Smooth muscle cell (in vitro differentiated cells): ENCODE results near the gene HECTD1. TPM values are rescaled to one million over a fixed set of nuclear protein-coding genes. Genes with fewer than 3 reads are reported as not detected.
"Not testable (repeated sequence)": the region's sequence is repeated elsewhere in the genome, so short reads cannot be mapped to it uniquely, and the experiment has no call there.

Experiments used
- DNase-seq: peaks from one replicate; lab custom pipeline; 2025; ENCODE audit not compliant: unreplicated experiment; lab: John Stamatoyannopoulos, UW
- H2AFZ ChIP-seq: fragments of 200-600 bp; sonication (generic); 2 replicates; pipeline ENCODE4 v1.6.0; 2016; ENCODE audit warnings: antibody characterized with exemption, low read depth, mild to moderate bottlenecking
- H3F3A ChIP-seq: fragments of 200-600 bp; sonication (generic); 2 replicates; pipeline ENCODE4 v1.6.0; 2017; ENCODE audit warnings: antibody characterized with exemption, low read depth
- H3K27ac ChIP-seq: fragments of 200-600 bp; sonication (generic); 2 replicates; pipeline ENCODE4 v1.5.1; 2016; ENCODE audit warnings: low read depth, mild to moderate bottlenecking
- H3K27me3 ChIP-seq: fragments of 200-600 bp; sonication (generic); 2 replicates; pipeline ENCODE4 v1.6.1; 2016; ENCODE audit warnings: low read depth, mild to moderate bottlenecking
- H3K36me3 ChIP-seq: fragments of 200-600 bp; sonication (generic); 2 replicates; pipeline ENCODE4 v1.5.1; 2016; ENCODE audit warnings: low read depth
- H3K4me1 ChIP-seq: fragments of 200-600 bp; sonication (generic); 2 replicates; pipeline ENCODE4 v1.5.1; 2016; ENCODE audit warnings: low read depth
- H3K4me2 ChIP-seq: fragments of 200-600 bp; sonication (generic); 2 replicates; pipeline ENCODE4 v1.6.0; 2016; ENCODE audit warnings: mild to moderate bottlenecking
- H3K4me3 ChIP-seq: fragments of 200-600 bp; sonication (generic); 2 replicates; pipeline ENCODE4 v1.5.1; 2016; ENCODE audit warnings: mild to moderate bottlenecking
- H3K79me2 ChIP-seq: fragments of 200-600 bp; sonication (generic); 2 replicates; pipeline ENCODE4 v1.6.0; 2016; ENCODE audit warnings: low read depth, mild to moderate bottlenecking
- H3K9ac ChIP-seq: fragments of 200-600 bp; sonication (generic); 2 replicates; pipeline ENCODE4 v1.6.0; 2016; ENCODE audit warnings: low read depth
- H3K9me3 ChIP-seq: fragments of 200-600 bp; sonication (generic); replicated peaks from 2 replicates; pipeline ENCODE4 v1.5.1; 2016; ENCODE audit warnings: low read depth
- H4K20me1 ChIP-seq: fragments of 200-600 bp; sonication (generic); 2 replicates; pipeline ENCODE4 v1.6.0; 2016; ENCODE audit warnings: low read depth
- WGBS: methylation state at CpG from one replicate; pipeline ENCODE4 v1.1.7; 2016; ENCODE audit warnings: low lambda C conversion rate; 5-methylcytosine and 5-hydroxymethylcytosine counted together
- polyA plus RNA-seq: library from polyadenylated mRNA; unstranded; fragments of >200 nt; fragmentation: Nextera tagmentation; extraction: Ambion mirVana; gene quantifications from 2 replicates; pipeline ENCODE4 v1.2.1, GENCODE V29; 2016
- total RNA-seq: library from RNA; depleted of rRNA; stranded (reverse); fragments of >200 nt; gene quantifications from 2 replicates; pipeline ENCODE4 v1.2.3, GENCODE V29; 2014
- TF ChIP-seq, protein P1 (sequence below): fragments of 200-600 bp; sonication (generic); IDR thresholded peaks from 2 replicates; pipeline ENCODE4 v1.5.1; 2017; ENCODE audit warnings: borderline replicate concordance, mild to moderate bottlenecking, antibody characterized with exemption; ENCODE audit not compliant: insufficient read depth, poor library complexity, severe bottlenecking

The HECTD1 gene
- total and polyA plus RNA-seq, 2 experiments from 2014 or later: 39.3 to 116 TPM

DNA sequence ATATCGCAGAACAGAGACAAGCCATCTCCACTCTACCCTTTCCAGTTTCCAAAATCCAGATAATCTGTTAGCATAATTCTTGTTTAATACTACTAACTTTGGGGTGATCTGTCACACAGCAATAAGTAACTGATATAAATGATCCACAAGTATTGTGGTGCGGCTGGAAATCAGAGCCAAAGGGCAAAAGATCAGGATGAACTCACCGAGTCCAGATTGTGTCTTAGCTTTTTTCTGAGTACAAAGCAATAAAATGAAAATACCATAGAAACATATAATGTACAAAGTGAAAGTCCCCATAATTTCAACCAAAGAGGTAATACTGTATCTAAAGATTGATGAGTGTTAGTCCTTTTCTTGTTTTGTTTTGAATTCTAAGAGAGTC, 17.4 kb downstream of the HECTD1 start:
- H4K20me1 ChIP-seq: peaks cover 97% of the 10 kb centered on the region
- TF ChIP-seq, protein P1, sequence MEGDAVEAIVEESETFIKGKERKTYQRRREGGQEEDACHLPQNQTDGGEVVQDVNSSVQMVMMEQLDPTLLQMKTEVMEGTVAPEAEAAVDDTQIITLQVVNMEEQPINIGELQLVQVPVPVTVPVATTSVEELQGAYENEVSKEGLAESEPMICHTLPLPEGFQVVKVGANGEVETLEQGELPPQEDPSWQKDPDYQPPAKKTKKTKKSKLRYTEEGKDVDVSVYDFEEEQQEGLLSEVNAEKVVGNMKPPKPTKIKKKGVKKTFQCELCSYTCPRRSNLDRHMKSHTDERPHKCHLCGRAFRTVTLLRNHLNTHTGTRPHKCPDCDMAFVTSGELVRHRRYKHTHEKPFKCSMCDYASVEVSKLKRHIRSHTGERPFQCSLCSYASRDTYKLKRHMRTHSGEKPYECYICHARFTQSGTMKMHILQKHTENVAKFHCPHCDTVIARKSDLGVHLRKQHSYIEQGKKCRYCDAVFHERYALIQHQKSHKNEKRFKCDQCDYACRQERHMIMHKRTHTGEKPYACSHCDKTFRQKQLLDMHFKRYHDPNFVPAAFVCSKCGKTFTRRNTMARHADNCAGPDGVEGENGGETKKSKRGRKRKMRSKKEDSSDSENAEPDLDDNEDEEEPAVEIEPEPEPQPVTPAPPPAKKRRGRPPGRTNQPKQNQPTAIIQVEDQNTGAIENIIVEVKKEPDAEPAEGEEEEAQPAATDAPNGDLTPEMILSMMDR: no peak
- no peak overlapping the region for H3K27ac ChIP-seq
- no peak overlapping the region for H3K4me2 ChIP-seq
- H2AFZ ChIP-seq: no peak overlapping the region
- 96% methylated on average over 3 of the region's 3 CpGs for WGBS
- no peaks in the 10 kb centered on the region for H3F3A ChIP-seq
- no peak overlapping the region for H3K4me3 ChIP-seq
- peaks cover 99% of the 10 kb centered on the region for H3K79me2 ChIP-seq
- H3K27me3 ChIP-seq: no peaks in the 10 kb centered on the region
- no peaks in the 10 kb centered on the region for H3K9me3 ChIP-seq
- H3K36me3 ChIP-seq: no peaks in the 10 kb centered on the region
- no peak overlapping the region for H3K9ac ChIP-seq
- no peaks in the 10 kb centered on the region for H3K4me1 ChIP-seq
- no peak for DNase-seq

DNA sequence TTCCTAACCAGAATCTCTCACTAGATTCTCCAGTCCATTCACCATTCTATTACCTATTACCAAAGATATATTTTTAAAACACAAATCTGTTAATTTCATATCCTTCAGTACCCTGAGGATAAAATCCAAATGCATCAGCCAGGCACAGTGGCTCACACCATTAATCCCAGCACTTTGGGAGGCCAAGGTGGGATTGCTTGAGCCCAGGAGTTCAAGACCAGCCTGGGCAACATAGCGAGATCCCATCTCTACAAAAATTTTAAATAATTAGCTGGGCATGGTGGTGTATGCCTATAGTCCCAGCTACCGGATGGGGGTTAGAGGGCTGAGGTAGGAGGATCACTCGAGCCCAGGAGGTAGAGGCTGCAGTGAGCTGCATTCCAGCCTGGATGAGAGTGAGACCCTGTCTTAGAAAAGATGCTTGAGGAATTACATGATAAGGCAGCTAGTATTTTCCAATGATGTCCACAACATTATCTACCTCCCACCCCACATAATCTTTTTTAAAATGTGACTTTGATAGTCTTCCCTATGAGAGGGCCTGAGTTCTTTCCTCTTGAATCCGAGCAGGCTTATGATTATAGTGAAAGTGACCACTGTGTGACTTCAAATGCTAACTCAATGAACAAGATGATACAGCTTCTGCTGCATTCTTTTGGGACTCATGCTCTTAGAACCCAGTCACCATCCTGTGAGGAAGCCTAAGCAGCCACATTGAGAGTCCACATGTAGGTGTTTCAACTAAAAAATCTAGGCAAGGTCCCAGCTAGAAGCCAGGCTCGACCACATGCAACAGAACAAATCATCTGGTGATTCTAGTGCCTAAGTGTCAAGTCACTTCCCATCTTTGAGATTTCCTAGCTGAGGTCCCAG, 18.0 kb downstream of the HECTD1 start:
- no peaks in the 10 kb centered on the region for H3K9me3 ChIP-seq
- no peak overlapping the region for H3K4me2 ChIP-seq
- H3K4me3 ChIP-seq: no peak overlapping the region
- 99% methylated on average over 5 of the region's 5 CpGs for WGBS
- H4K20me1 ChIP-seq: peaks cover 91% of the 10 kb centered on the region
- no peaks in the 10 kb centered on the region for H3K36me3 ChIP-seq
- H3K27ac ChIP-seq: no peak overlapping the region
- no peaks in the 10 kb centered on the region for H3F3A ChIP-seq
- TF ChIP-seq, protein P1: no peak
- H3K9ac ChIP-seq: no peak overlapping the region
- H2AFZ ChIP-seq: no peak overlapping the region
- H3K27me3 ChIP-seq: no peaks in the 10 kb centered on the region
- peaks cover 99% of the 10 kb centered on the region for H3K79me2 ChIP-seq
- no peaks in the 10 kb centered on the region for H3K4me1 ChIP-seq
- DNase-seq: no peak

DNA sequence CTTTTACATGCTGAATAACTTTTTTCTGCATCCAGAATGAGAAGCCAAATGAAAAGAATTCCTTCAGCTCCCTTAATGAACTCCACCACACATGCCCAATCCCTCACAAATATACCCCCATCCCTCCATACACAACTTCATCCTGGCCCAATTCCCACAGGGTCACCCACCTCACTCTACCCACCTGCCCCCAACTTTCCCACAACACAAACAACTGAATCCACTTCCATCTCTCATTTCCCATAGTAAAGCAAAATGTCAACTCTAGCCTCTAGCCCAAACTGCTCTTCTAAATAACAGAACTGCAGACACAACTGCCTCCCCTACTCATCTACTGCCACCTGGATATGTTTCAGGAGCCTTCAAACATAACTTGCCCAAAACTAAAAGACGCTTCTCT, 18.8 kb downstream of the HECTD1 start:
- WGBS: 97% methylated on average over 1 of the region's 1 CpG
- no peak overlapping the region for H3K4me2 ChIP-seq
- peaks cover 99% of the 10 kb centered on the region for H3K79me2 ChIP-seq
- TF ChIP-seq, protein P1: no peak
- no peaks in the 10 kb centered on the region for H3K27me3 ChIP-seq
- no peak overlapping the region for H2AFZ ChIP-seq
- H3K27ac ChIP-seq: no peak overlapping the region
- H3K4me1 ChIP-seq: no peaks in the 10 kb centered on the region
- no peaks in the 10 kb centered on the region for H3K36me3 ChIP-seq
- H3K4me3 ChIP-seq: no peak overlapping the region
- H4K20me1 ChIP-seq: peaks cover 90% of the 10 kb centered on the region
- H3K9ac ChIP-seq: no peak overlapping the region
- no peaks in the 10 kb centered on the region for H3F3A ChIP-seq
- no peak for DNase-seq
- no peaks in the 10 kb centered on the region for H3K9me3 ChIP-seq

DNA sequence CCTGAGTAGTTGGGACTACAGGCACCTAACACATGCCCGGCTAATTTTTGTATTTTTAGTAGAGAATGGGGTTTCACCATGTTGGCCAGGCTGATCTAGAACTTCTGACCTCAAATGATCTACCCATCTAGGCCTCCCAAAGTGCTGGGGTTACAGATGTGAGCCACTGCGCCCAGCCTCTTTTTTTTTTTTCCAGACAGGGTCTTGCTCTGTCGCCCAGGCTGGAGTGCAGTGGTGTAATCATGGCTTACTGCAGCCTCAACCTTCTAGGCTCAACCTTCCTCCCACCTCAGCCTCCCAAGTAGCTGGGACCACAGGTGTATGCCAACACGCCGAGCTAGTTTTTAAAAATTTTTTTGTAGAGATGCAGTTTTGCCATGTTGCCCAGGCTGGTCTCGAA, 25.6 kb downstream of the HECTD1 start:
- H3K4me2 ChIP-seq, H2AFZ ChIP-seq, H3K9ac ChIP-seq, H3F3A ChIP-seq, DNase-seq, H3K27ac ChIP-seq, H3K9me3 ChIP-seq, H3K27me3 ChIP-seq, H3K36me3 ChIP-seq, H3K4me3 ChIP-seq, H3K4me1 ChIP-seq: not testable (repeated sequence)
- Histone ChIP-seq H3K79me2 (peaks cover 93% of the 10 kb centered on the region), H4K20me1 (peaks cover 71% of the 10 kb centered on the region)
- WGBS: 100% methylated on average over 6 of the region's 6 CpGs
